ENCODE results near the gene EEF1AKMT1. TPM values are rescaled to one million over a fixed set of nuclear protein-coding genes. Genes with fewer than 3 reads are reported as not detected.

Gene EEF1AKMT1
- total and polyA plus RNA-seq, 2 experiments from 2014 or later, result 3.2 to 7.6 TPM

GRCh38 chr13:20715330-20715712, 58.4 kb downstream of the EEF1AKMT1 start:
- Histone ChIP-seq H4K20me1 (replicated peaks; ENCODE audit: insufficient read depth) (no peaks in the 10 kb centered on the region), H3K79me2 (replicated peaks; ENCODE audit: insufficient read depth) (no peaks in the 10 kb centered on the region), H3F3A (replicated peaks; ENCODE audit: low read depth) (no peaks in the 10 kb centered on the region), H3K27me3 (ENCODE audit: insufficient read depth) (peaks cover 2% of the 10 kb centered on the region; the same call in 1 of the 2 replicates), H3K36me3 (ENCODE audit: insufficient read depth) (no peaks in the 10 kb centered on the region), H3K4me2 (no peak overlapping the region), H2AFZ (no peak overlapping the region), H3K4me3 (no peak overlapping the region), H3K4me1 (ENCODE audit: insufficient read depth) (peaks cover 11% of the 10 kb centered on the region), H3K27ac (ENCODE audit: low read depth) (no peak overlapping the region), H3K9me2 (ENCODE audit: insufficient read depth) (no peaks in the 10 kb centered on the region)
- Mint-ChIP-seq H3K4me1 (peaks cover 20% of the 10 kb centered on the region), H3K27ac (no peak overlapping the region), H3K9me3 (no peaks in the 10 kb centered on the region), H3K36me3 (ENCODE audit: low read depth) (no peaks in the 10 kb centered on the region), H3K4me3 (no peak overlapping the region), H3K27me3 (ENCODE audit: insufficient read depth, low read depth, poor library complexity) (peaks cover 12% of the 10 kb centered on the region)
- ATAC-seq (no peak), DNase-seq (ENCODE audit: low spot score) (no peak)
- TF ChIP-seq, protein P1, sequence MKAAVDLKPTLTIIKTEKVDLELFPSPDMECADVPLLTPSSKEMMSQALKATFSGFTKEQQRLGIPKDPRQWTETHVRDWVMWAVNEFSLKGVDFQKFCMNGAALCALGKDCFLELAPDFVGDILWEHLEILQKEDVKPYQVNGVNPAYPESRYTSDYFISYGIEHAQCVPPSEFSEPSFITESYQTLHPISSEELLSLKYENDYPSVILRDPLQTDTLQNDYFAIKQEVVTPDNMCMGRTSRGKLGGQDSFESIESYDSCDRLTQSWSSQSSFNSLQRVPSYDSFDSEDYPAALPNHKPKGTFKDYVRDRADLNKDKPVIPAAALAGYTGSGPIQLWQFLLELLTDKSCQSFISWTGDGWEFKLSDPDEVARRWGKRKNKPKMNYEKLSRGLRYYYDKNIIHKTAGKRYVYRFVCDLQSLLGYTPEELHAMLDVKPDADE (IDR thresholded peaks at IDR 0.05), result no peak
- TF ChIP-seq NANOG (IDR thresholded peaks at IDR 0.05; ENCODE audit: borderline replicate concordance) (no peak), ZNF331 (CRISPR knock-in tag; IDR thresholded peaks at IDR 0.05; ENCODE audit: low read depth) (no peak), JUNB (IDR thresholded peaks at IDR 0.05; ENCODE audit: unreplicated experiment) (no peak), POLR2AphosphoS5 (IDR thresholded peaks at IDR 0.05; ENCODE audit: low read depth) (no peak), CREB1 (CRISPR knock-in tag; IDR thresholded peaks at IDR 0.05; ENCODE audit: low read depth) (no peak), STAT1 (IDR thresholded peaks at IDR 0.05; ENCODE audit: unreplicated experiment) (no peak), EZH2phosphoT487 (IDR thresholded peaks at IDR 0.05; ENCODE audit: unreplicated experiment) (no peak), ZNF114 (CRISPR knock-in tag; IDR thresholded peaks at IDR 0.05) (no peak), EZH2 (IDR thresholded peaks at IDR 0.05; ENCODE audit: low read depth, unreplicated experiment) (no peak)
- TF ChIP-seq, protein P2, sequence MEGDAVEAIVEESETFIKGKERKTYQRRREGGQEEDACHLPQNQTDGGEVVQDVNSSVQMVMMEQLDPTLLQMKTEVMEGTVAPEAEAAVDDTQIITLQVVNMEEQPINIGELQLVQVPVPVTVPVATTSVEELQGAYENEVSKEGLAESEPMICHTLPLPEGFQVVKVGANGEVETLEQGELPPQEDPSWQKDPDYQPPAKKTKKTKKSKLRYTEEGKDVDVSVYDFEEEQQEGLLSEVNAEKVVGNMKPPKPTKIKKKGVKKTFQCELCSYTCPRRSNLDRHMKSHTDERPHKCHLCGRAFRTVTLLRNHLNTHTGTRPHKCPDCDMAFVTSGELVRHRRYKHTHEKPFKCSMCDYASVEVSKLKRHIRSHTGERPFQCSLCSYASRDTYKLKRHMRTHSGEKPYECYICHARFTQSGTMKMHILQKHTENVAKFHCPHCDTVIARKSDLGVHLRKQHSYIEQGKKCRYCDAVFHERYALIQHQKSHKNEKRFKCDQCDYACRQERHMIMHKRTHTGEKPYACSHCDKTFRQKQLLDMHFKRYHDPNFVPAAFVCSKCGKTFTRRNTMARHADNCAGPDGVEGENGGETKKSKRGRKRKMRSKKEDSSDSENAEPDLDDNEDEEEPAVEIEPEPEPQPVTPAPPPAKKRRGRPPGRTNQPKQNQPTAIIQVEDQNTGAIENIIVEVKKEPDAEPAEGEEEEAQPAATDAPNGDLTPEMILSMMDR (conservative IDR thresholded peaks at IDR 0.05; ENCODE audit: low read depth in 2 of 2), result no peak
- TF ChIP-seq, protein P3, sequence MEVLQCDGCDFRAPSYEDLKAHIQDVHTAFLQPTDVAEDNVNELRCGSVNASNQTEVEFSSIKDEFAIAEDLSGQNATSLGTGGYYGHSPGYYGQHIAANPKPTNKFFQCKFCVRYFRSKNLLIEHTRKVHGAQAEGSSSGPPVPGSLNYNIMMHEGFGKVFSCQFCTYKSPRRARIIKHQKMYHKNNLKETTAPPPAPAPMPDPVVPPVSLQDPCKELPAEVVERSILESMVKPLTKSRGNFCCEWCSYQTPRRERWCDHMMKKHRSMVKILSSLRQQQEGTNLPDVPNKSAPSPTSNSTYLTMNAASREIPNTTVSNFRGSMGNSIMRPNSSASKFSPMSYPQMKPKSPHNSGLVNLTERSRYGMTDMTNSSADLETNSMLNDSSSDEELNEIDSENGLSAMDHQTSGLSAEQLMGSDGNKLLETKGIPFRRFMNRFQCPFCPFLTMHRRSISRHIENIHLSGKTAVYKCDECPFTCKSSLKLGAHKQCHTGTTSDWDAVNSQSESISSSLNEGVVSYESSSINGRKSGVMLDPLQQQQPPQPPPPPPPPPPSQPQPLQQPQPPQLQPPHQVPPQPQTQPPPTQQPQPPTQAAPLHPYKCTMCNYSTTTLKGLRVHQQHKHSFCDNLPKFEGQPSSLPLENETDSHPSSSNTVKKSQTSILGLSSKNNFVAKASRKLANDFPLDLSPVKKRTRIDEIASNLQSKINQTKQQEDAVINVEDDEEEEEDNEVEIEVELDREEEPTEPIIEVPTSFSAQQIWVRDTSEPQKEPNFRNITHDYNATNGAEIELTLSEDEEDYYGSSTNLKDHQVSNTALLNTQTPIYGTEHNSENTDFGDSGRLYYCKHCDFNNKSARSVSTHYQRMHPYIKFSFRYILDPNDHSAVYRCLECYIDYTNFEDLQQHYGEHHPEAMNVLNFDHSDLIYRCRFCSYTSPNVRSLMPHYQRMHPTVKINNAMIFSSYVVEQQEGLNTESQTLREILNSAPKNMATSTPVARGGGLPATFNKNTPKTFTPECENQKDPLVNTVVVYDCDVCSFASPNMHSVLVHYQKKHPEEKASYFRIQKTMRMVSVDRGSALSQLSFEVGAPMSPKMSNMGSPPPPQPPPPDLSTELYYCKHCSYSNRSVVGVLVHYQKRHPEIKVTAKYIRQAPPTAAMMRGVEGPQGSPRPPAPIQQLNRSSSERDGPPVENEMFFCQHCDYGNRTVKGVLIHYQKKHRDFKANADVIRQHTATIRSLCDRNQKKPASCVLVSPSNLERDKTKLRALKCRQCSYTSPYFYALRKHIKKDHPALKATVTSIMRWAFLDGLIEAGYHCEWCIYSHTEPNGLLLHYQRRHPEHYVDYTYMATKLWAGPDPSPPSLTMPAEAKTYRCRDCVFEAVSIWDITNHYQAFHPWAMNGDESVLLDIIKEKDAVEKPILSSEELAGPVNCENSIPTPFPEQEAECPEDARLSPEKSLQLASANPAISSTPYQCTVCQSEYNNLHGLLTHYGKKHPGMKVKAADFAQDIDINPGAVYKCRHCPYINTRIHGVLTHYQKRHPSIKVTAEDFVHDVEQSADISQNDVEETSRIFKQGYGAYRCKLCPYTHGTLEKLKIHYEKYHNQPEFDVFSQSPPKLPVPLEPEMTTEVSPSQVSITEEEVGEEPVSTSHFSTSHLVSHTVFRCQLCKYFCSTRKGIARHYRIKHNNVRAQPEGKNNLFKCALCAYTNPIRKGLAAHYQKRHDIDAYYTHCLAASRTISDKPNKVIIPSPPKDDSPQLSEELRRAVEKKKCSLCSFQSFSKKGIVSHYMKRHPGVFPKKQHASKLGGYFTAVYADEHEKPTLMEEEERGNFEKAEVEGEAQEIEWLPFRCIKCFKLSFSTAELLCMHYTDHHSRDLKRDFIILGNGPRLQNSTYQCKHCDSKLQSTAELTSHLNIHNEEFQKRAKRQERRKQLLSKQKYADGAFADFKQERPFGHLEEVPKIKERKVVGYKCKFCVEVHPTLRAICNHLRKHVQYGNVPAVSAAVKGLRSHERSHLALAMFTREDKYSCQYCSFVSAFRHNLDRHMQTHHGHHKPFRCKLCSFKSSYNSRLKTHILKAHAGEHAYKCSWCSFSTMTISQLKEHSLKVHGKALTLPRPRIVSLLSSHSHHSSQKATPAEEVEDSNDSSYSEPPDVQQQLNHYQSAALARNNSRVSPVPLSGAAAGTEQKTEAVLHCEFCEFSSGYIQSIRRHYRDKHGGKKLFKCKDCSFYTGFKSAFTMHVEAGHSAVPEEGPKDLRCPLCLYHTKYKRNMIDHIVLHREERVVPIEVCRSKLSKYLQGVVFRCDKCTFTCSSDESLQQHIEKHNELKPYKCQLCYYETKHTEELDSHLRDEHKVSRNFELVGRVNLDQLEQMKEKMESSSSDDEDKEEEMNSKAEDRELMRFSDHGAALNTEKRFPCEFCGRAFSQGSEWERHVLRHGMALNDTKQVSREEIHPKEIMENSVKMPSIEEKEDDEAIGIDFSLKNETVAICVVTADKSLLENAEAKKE (CRISPR knock-in tag; IDR thresholded peaks at IDR 0.05), result no peak
- TF ChIP-seq, protein P4, sequence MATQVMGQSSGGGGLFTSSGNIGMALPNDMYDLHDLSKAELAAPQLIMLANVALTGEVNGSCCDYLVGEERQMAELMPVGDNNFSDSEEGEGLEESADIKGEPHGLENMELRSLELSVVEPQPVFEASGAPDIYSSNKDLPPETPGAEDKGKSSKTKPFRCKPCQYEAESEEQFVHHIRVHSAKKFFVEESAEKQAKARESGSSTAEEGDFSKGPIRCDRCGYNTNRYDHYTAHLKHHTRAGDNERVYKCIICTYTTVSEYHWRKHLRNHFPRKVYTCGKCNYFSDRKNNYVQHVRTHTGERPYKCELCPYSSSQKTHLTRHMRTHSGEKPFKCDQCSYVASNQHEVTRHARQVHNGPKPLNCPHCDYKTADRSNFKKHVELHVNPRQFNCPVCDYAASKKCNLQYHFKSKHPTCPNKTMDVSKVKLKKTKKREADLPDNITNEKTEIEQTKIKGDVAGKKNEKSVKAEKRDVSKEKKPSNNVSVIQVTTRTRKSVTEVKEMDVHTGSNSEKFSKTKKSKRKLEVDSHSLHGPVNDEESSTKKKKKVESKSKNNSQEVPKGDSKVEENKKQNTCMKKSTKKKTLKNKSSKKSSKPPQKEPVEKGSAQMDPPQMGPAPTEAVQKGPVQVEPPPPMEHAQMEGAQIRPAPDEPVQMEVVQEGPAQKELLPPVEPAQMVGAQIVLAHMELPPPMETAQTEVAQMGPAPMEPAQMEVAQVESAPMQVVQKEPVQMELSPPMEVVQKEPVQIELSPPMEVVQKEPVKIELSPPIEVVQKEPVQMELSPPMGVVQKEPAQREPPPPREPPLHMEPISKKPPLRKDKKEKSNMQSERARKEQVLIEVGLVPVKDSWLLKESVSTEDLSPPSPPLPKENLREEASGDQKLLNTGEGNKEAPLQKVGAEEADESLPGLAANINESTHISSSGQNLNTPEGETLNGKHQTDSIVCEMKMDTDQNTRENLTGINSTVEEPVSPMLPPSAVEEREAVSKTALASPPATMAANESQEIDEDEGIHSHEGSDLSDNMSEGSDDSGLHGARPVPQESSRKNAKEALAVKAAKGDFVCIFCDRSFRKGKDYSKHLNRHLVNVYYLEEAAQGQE (IDR thresholded peaks at IDR 0.05; ENCODE audit: unreplicated experiment), result no peak

Data from GM23338 (cell line).